ENCODE measurements around the gene E4F1. TPM values are rescaled to one million over a fixed set of nuclear protein-coding genes. Genes with fewer than 3 reads are reported as not detected.
"Not testable (repeated sequence)": the region's sequence is repeated elsewhere in the genome, so short reads cannot be mapped to it uniquely, and the experiment has no call there.

Gene E4F1
- total RNA-seq, 1 experiment from 2014 or later = 29.9 TPM

DNA sequence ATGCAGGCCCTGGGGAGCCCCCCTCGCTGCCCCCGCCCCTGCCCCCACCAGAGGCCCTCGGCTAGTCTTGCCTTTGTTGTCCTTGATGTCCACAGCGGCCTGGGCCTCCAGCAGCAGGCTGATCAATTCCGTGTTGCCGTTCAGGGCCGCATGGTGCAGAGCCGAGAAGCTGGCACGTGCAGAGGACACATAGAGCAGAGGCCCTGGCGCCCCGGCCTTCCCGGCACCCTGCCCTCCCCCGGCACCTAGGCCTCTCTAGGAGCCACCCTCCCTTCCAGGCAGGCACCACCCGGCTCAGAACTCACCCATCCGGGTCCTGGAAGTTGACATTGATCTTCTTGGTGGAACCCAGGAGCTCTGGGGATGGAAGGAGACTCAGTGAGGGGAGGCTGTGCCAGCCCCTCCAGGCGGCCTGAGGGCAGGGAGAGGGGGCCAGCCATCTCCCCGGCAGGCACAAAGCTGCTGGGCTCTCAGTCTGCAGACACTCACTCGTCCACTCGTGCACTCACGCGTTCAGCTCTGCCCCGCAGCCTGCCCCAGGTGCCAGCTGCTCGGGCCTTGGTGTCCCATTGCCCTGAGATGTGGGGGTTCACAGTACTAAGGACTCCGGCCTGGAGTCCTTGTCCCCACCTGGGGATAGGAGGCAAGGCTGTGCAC is 33.3 kb upstream of the E4F1 start:
- DNase-seq (ENCODE audit: low spot score) = no peak

GRCh38 chr16:2190659-2191445 is 32.5 kb upstream of the E4F1 start:
- DNase-seq (ENCODE audit: low spot score) = no peak

GRCh38 chr16:2191446-2191706 is 32.0 kb upstream of the E4F1 start:
- DNase-seq (ENCODE audit: low spot score) = no peak

GRCh38 chr16:2194166-2194834 is 29.1 kb upstream of the E4F1 start:
- DNase-seq (ENCODE audit: low spot score) = peak; percentile 83

DNA sequence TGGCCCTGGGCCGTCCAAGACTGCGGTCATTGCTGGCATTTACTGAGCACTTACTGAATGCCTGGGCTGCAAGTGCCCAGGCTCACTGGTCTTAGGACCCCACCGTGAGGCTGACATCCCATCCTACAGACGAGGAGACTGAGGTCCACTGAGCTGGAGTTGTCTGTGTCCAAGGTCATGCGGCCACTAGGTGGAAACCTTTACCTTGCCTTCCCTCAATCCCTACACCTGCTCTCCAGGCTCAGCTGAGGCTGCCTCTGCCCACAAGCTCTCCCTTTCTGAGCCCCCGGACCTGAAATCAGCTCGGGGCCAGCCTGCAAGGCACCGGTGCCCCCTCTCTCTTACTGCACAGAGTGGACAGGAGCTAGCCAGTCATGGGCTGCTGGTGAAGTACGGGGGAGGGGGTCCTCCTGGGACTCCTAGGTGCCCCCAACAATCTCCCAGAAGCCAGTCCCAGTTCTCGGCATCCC is 28.5 kb upstream of the E4F1 start:
- peak; percentile 66 for DNase-seq (ENCODE audit: low spot score)

- DNase-seq (ENCODE audit: low spot score) = no peak
Observed at GRCh38 chr16:2195322-2196161, 27.8 kb upstream of the E4F1 start.

GRCh38 chr16:2196162-2196980 is 27.0 kb upstream of the E4F1 start, which contains the start of gene CASKIN1:
CASKIN1 (minus strand) TSS chr16:2196605; CDS start chr16:2196432, 173 bp downstream.
- no peak for DNase-seq (ENCODE audit: low spot score)

DNA sequence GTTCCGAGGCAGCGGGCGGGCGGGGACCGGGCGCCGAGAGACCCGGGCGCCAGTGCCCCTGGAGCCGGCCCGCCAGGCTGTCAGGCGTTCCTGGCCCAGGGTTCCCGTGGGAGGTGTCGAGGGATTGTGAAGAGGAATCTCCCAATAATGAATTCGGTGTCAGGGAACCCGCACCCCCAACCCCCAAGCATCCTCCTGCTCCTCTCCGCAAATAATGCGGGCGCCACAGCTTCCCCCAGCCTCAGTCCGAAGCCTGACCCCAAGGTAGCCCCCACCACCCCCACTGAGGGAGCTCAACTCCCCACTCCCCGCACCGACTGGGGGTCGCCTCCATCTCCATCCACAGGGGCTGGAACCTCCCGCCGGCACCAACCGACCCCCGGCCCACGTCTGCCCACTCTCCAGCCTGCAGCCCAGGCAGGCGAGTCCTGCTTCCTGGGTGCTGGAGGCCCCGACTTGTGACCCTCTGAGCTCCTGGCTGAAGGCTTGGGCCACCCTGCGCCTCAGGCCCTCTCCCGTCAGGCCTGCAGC is 26.3 kb upstream of the E4F1 start:
- DNase-seq (ENCODE audit: low spot score) = no peak

- DNase-seq (ENCODE audit: low spot score) = no peak
Observed at GRCh38 chr16:2197765-2198164, 25.6 kb upstream of the E4F1 start.

- no peak for DNase-seq (ENCODE audit: low spot score)
Observed at GRCh38 chr16:2198283-2198682, 25.1 kb upstream of the E4F1 start.

- no peak for DNase-seq (ENCODE audit: low spot score)
Observed at GRCh38 chr16:2199095-2199494, 24.3 kb upstream of the E4F1 start.

DNA sequence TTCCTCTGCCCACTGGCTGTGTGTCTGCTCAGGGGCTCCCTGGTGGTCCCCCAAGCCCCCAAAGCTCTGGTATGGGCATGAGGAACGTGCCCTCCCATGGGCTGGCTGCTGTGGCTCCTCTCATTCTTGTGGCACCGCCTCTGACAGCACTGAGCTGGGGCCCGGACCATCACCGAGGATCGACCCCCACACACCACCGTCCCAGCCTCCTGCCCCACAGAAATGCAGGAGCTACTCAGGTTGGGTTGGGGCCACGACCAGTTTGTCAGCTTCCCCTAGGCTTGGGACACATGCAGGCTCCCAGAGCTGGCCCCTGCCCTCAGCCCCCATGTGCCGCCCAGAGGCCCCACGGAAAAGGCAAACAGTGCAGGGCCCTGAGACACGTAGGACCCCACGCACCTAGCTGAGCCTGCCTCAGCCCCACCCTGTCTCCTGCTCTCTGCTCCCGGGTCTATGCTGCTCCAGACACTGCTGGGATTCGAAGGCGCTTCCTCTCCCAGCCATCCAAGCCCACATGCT is 23.7 kb upstream of the E4F1 start:
- DNase-seq (ENCODE audit: low spot score) = no peak

DNA sequence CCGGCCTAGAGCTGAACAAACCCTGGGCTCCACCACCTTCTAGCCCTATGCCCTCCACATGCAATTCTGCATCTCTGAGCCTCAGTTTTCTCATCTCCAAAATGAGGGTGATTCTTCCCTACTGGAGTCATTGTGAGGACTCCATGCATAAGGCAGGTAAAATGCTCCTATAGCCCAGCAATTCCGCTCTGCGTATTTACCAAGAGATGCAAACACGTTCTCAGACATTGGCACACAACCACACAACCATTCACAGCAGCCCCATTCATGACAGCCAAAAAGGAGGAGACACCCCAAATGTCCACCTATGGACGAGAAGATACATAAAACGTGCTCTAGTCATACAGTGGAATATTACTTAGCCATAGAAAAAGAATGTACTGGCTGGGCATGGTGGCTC is 23.1 kb upstream of the E4F1 start:
- DNase-seq (ENCODE audit: low spot score) = no peak

- DNase-seq (ENCODE audit: low spot score) = not testable (repeated sequence)
Observed at GRCh38 chr16:2203119-2203688, 20.2 kb upstream of the E4F1 start.

GRCh38 chr16:2204416-2205103 is 18.8 kb upstream of the E4F1 start:
- DNase-seq (ENCODE audit: low spot score) = no peak

DNA sequence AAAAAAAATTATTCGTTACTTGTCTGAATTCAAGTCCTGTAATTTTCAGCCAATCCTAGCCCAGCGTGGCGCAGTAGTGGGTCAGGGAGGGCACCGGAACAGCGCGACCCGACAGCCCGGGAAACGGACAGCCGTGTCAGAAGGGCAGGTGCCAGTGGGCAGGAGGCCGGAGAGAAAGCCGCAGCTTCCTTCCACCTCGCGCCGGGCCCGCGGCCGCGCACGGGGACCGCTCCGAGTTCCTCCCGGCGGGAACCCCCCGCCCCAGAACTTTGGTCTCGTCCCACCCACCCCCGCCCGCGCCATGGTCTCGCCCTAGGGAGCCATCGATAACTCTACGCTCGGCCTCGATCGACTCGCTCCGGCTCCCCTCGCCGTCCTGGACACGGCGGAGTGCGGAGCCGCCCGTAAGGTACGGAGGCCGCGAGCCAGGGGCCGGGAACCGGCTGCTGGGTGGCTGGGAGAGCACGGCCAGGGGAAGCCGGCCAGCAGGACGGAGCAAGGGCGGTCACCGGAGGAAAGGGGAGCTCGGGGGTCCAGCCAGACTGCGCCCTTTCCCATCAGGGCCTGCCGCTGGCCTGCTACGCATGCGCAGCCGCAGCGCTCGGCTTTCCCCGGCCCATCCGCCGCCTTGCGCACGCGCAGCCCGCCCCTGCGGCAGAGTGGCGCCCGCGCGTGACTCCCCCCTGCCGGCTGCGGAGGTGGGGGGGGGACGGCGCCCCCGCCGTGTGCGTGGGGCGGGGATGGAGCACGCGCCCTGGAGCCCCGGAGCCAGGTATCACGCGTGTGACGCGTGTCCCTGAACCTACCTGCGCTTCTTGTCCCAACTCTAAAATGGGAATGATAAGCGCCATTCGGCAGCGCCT is 18.1 kb upstream of the E4F1 start, which contains the start of gene MLST8:
Gene MLST8, plus strand, starts transcription at position 351 of the 863 bp plus-strand sequence. CDS start 632 bp downstream, outside the sequence.
- DNase-seq (ENCODE audit: low spot score) = peak; percentile 75

DNA sequence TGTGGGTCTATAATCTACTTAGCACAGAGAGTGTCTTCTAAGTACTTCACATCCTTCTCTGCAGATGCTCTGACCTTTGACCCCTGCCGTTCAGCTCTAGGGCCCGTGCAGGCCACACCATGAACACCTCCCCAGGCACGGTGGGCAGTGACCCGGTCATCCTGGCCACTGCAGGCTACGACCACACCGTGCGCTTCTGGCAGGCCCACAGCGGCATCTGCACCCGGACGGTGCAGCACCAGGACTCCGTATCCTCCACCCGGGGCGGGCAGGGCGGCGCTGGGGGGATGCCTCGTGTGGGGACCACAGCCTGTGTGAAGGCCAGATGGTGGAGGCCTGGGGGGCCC is 17.5 kb upstream of the E4F1 start:
- no peak for DNase-seq (ENCODE audit: low spot score)

- no peak for DNase-seq (ENCODE audit: low spot score)
Observed at GRCh38 chr16:2206420-2206779, 17.0 kb upstream of the E4F1 start.

Data from A172 (cell line).